ENCODE results near the gene RORB.

RORB gene

GRCh38 chr9:74681906-74682305 is 184.8 kb downstream of the RORB start:
- Histone ChIP-seq H3K27ac (replicated peaks) (no peak overlapping the region), H3K4me3 (replicated peaks; ENCODE audit: insufficient read depth, low read length) (no peak overlapping the region), H3K27me3 (ENCODE audit: insufficient read depth, poor library complexity, severe bottlenecking) (no peaks in the 10 kb centered on the region)
- DNase-seq (ENCODE audit: low read depth in 1 of 2, low spot score in 1 of 2), result no peak
- TF ChIP-seq GABPA (IDR thresholded peaks at IDR 0.05; ENCODE audit: low read depth) (no peak), SPI1 (IDR thresholded peaks at IDR 0.05; ENCODE audit: borderline replicate concordance, low read depth) (no peak), REST (IDR thresholded peaks at IDR 0.05; ENCODE audit: insufficient replicate concordance, low read depth) (no peak), POLR2AphosphoS5 (IDR thresholded peaks at IDR 0.05; ENCODE audit: low read depth) (no peak)
- TF ChIP-seq, protein P1, sequence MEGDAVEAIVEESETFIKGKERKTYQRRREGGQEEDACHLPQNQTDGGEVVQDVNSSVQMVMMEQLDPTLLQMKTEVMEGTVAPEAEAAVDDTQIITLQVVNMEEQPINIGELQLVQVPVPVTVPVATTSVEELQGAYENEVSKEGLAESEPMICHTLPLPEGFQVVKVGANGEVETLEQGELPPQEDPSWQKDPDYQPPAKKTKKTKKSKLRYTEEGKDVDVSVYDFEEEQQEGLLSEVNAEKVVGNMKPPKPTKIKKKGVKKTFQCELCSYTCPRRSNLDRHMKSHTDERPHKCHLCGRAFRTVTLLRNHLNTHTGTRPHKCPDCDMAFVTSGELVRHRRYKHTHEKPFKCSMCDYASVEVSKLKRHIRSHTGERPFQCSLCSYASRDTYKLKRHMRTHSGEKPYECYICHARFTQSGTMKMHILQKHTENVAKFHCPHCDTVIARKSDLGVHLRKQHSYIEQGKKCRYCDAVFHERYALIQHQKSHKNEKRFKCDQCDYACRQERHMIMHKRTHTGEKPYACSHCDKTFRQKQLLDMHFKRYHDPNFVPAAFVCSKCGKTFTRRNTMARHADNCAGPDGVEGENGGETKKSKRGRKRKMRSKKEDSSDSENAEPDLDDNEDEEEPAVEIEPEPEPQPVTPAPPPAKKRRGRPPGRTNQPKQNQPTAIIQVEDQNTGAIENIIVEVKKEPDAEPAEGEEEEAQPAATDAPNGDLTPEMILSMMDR (IDR thresholded peaks at IDR 0.05; ENCODE audit: insufficient read depth, low read length), result no peak

DNA sequence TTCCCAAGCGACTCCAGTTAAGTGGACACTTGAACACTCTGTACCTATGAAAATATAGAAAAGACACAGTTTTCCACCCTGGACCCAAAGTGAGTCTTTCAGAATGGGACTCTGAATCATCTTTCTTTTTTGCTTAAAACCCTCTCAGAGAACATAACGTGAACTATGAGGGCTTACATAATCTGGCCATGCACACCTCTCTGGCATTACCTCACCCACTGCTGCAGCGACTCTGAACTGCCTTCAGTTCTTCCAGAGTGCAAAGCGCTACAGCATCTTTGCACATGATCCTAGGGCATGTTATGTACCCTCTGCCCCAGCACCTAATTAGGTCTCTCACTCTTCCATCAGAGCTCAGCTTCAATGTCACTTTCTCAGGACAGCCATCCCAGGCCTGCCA is 186.2 kb downstream of the RORB start:
- TF ChIP-seq, protein P1 (IDR thresholded peaks at IDR 0.05; ENCODE audit: insufficient read depth, low read length), result no peak
- no peak for TF ChIP-seq POLR2AphosphoS5 (IDR thresholded peaks at IDR 0.05; ENCODE audit: low read depth)
- TF ChIP-seq GABPA (IDR thresholded peaks at IDR 0.05; ENCODE audit: low read depth), result no peak
- TF ChIP-seq SPI1 (IDR thresholded peaks at IDR 0.05; ENCODE audit: borderline replicate concordance, low read depth), result no peak
- TF ChIP-seq REST (IDR thresholded peaks at IDR 0.05; ENCODE audit: insufficient replicate concordance, low read depth), result no peak
- Histone ChIP-seq H3K27me3 (ENCODE audit: insufficient read depth, poor library complexity, severe bottlenecking) (no peaks in the 10 kb centered on the region), H3K27ac (replicated peaks) (no peak overlapping the region), H3K4me3 (replicated peaks; ENCODE audit: insufficient read depth, low read length) (no peak overlapping the region)
- DNase-seq (ENCODE audit: low read depth in 1 of 2, low spot score in 1 of 2), result no peak

GRCh38 chr9:74691058-74691457 is 193.9 kb downstream of the RORB start:
- no peak overlapping the region for H3K27ac ChIP-seq (replicated peaks)
- no peak for DNase-seq (ENCODE audit: low read depth in 1 of 2, low spot score in 1 of 2)
- H3K4me3 ChIP-seq (replicated peaks; ENCODE audit: insufficient read depth, low read length), result no peak overlapping the region
- H3K27me3 ChIP-seq (ENCODE audit: insufficient read depth, poor library complexity, severe bottlenecking), result peaks cover 4% of the 10 kb centered on the region
- no peak for TF ChIP-seq SPI1 (IDR thresholded peaks at IDR 0.05; ENCODE audit: borderline replicate concordance, low read depth)
- TF ChIP-seq REST (IDR thresholded peaks at IDR 0.05; ENCODE audit: insufficient replicate concordance, low read depth), result no peak

DNA sequence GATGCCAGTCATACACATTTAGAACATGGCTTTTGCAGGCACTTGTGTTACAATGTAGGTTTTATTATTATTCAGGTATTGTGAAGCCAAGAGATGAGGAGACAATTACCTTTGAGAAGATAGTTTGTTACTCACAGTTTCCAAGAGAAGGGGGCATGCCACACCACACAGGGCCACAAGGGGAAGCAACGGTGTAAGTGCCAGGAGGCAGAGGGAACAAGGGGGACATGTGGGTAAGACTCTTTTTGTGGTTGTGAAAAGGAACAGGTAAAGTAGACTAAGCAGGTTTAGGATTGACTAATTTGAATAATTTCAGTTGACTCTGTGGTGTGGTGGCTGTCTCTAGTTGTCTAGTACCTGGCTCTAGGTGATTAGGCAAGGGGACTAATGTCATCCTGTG is 199.4 kb downstream of the RORB start:
- Histone ChIP-seq H3K27me3 (ENCODE audit: insufficient read depth, poor library complexity, severe bottlenecking) (peaks cover 2% of the 10 kb centered on the region), H3K4me3 (replicated peaks; ENCODE audit: insufficient read depth, low read length) (no peak overlapping the region), H3K27ac (replicated peaks) (no peak overlapping the region)
- no peak for DNase-seq (ENCODE audit: low read depth in 1 of 2, low spot score in 1 of 2)
- TF ChIP-seq GABPA (IDR thresholded peaks at IDR 0.05; ENCODE audit: low read depth) (no peak), POLR2AphosphoS5 (IDR thresholded peaks at IDR 0.05; ENCODE audit: low read depth) (no peak), SPI1 (IDR thresholded peaks at IDR 0.05; ENCODE audit: borderline replicate concordance, low read depth) (no peak), REST (IDR thresholded peaks at IDR 0.05; ENCODE audit: insufficient replicate concordance, low read depth) (no peak)
- TF ChIP-seq, protein P1 (IDR thresholded peaks at IDR 0.05; ENCODE audit: insufficient read depth, low read length), result no peak
